Measurements from ENCODE around the gene PPARGC1A. TPM values are rescaled to one million over a fixed set of nuclear protein-coding genes. Genes with fewer than 3 reads are reported as not detected.
A peak's percentile ranks its signal among the peaks of the same experiment; 100 is the strongest.

PPARGC1A gene
- total and polyA plus RNA-seq, 2 of the 13 experiments (the other 11 are each of a cell fraction or from before 2014, with no cell fraction given): 20.7 to 37.3 TPM

DNA sequence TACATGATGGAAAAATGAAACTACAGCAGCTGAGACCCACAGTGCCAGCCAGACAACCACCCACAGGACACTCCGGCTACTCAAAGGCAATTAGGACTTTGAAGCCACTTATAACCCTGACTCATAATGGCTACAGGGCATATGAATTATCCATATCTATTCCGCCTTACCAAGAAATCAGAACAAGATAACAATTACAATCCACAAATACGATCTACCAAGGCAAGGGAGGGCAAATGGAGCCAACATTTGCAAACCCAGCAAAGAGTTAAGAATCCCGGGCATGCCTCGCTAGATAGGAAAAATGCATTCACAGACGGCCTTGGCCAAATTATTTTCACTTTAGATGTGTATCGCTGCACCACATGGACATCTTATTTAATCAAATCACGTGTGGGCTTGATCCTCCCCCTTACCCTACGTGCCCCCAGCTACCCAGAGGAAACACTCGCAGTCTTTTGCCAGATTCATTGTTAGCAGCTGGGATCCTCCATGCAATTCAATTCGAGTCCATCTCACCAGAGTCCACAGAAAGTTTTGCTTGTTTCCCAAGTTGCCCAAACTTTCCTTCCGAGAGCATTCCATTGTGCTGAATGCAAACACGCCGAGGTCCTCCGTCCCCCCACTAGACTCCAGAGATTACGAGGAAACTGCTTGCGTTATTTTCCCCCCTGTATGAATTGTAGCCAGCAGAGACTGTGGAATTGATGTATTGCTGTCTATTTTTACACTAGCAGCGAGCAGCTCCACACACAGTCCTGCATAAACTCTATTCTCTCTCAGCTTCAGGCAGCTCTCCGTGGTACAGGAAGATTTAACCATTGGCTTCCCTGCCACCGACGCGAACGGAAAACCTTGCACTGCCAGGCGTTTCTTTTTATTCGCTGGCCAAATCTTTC, 1.2 kb downstream of the PPARGC1A start (continued):
- TF ChIP-seq, protein P1, sequence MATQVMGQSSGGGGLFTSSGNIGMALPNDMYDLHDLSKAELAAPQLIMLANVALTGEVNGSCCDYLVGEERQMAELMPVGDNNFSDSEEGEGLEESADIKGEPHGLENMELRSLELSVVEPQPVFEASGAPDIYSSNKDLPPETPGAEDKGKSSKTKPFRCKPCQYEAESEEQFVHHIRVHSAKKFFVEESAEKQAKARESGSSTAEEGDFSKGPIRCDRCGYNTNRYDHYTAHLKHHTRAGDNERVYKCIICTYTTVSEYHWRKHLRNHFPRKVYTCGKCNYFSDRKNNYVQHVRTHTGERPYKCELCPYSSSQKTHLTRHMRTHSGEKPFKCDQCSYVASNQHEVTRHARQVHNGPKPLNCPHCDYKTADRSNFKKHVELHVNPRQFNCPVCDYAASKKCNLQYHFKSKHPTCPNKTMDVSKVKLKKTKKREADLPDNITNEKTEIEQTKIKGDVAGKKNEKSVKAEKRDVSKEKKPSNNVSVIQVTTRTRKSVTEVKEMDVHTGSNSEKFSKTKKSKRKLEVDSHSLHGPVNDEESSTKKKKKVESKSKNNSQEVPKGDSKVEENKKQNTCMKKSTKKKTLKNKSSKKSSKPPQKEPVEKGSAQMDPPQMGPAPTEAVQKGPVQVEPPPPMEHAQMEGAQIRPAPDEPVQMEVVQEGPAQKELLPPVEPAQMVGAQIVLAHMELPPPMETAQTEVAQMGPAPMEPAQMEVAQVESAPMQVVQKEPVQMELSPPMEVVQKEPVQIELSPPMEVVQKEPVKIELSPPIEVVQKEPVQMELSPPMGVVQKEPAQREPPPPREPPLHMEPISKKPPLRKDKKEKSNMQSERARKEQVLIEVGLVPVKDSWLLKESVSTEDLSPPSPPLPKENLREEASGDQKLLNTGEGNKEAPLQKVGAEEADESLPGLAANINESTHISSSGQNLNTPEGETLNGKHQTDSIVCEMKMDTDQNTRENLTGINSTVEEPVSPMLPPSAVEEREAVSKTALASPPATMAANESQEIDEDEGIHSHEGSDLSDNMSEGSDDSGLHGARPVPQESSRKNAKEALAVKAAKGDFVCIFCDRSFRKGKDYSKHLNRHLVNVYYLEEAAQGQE (IDR thresholded peaks at IDR 0.05; ENCODE audit: borderline replicate concordance in 1 of 2, low read depth in 1 of 2, low read length in 2 of 2): peak in 1 of 2 experiments; percentile 78; a peak in 2 of 4 replicates
- TF ChIP-seq HNRNPL (IDR thresholded peaks at IDR 0.05; ENCODE audit: low read depth, low read length) (no peak), DR1 (CRISPR knock-in tag; IDR thresholded peaks at IDR 0.05) (no peak), ZNF530 (CRISPR knock-in tag; IDR thresholded peaks at IDR 0.05; ENCODE audit: low read depth) (no peak), ZNF678 (CRISPR knock-in tag; IDR thresholded peaks at IDR 0.05) (no peak), HCFC1 (IDR thresholded peaks at IDR 0.05; ENCODE audit: low read depth, low read length) (no peak), BORCS8-MEF2B (CRISPR knock-in tag; IDR thresholded peaks at IDR 0.05) (0 out of 2 replicates have a peak, but pooled peaks have one; percentile 22), ZSCAN9 (CRISPR knock-in tag; IDR thresholded peaks at IDR 0.05; ENCODE audit: borderline replicate concordance) (no peak), SIN3A (IDR thresholded peaks at IDR 0.05; ENCODE audit: borderline replicate concordance, low read depth, low read length) (peak; percentile 27; the same call in 1 of the 2 replicates), POLR2A (IDR thresholded peaks at IDR 0.05; ENCODE audit: insufficient read depth in 1 of 2, low read depth in 2 of 2, low read length in 2 of 2) (no peak), TMF1 (CRISPR knock-in tag; IDR thresholded peaks at IDR 0.05; ENCODE audit: low read depth) (no peak), KAT8 (CRISPR knock-in tag; IDR thresholded peaks at IDR 0.05) (no peak)
- TF ChIP-seq, protein P2, sequence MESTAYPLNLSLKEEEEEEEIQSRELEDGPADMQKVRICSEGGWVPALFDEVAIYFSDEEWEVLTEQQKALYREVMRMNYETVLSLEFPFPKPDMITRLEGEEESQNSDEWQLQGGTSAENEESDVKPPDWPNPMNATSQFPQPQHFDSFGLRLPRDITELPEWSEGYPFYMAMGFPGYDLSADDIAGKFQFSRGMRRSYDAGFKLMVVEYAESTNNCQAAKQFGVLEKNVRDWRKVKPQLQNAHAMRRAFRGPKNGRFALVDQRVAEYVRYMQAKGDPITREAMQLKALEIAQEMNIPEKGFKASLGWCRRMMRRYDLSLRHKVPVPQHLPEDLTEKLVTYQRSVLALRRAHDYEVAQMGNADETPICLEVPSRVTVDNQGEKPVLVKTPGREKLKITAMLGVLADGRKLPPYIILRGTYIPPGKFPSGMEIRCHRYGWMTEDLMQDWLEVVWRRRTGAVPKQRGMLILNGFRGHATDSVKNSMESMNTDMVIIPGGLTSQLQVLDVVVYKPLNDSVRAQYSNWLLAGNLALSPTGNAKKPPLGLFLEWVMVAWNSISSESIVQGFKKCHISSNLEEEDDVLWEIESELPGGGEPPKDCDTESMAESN (CRISPR knock-in tag; conservative IDR thresholded peaks at IDR 0.05): 0 out of 2 replicates have a peak, but pooled peaks have one; percentile 34
- TF ChIP-seq, protein P3, sequence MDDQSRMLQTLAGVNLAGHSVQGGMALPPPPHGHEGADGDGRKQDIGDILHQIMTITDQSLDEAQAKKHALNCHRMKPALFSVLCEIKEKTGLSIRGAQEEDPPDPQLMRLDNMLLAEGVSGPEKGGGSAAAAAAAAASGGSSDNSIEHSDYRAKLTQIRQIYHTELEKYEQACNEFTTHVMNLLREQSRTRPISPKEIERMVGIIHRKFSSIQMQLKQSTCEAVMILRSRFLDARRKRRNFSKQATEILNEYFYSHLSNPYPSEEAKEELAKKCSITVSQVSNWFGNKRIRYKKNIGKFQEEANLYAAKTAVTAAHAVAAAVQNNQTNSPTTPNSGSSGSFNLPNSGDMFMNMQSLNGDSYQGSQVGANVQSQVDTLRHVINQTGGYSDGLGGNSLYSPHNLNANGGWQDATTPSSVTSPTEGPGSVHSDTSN (CRISPR knock-in tag; IDR thresholded peaks at IDR 0.05; ENCODE audit: borderline replicate concordance): no peak
- TF ChIP-seq, protein P4, sequence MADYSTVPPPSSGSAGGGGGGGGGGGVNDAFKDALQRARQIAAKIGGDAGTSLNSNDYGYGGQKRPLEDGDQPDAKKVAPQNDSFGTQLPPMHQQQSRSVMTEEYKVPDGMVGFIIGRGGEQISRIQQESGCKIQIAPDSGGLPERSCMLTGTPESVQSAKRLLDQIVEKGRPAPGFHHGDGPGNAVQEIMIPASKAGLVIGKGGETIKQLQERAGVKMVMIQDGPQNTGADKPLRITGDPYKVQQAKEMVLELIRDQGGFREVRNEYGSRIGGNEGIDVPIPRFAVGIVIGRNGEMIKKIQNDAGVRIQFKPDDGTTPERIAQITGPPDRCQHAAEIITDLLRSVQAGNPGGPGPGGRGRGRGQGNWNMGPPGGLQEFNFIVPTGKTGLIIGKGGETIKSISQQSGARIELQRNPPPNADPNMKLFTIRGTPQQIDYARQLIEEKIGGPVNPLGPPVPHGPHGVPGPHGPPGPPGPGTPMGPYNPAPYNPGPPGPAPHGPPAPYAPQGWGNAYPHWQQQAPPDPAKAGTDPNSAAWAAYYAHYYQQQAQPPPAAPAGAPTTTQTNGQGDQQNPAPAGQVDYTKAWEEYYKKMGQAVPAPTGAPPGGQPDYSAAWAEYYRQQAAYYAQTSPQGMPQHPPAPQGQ (CRISPR knock-in tag; IDR thresholded peaks at IDR 0.05; ENCODE audit: borderline replicate concordance): no peak
- TF ChIP-seq, protein P5, sequence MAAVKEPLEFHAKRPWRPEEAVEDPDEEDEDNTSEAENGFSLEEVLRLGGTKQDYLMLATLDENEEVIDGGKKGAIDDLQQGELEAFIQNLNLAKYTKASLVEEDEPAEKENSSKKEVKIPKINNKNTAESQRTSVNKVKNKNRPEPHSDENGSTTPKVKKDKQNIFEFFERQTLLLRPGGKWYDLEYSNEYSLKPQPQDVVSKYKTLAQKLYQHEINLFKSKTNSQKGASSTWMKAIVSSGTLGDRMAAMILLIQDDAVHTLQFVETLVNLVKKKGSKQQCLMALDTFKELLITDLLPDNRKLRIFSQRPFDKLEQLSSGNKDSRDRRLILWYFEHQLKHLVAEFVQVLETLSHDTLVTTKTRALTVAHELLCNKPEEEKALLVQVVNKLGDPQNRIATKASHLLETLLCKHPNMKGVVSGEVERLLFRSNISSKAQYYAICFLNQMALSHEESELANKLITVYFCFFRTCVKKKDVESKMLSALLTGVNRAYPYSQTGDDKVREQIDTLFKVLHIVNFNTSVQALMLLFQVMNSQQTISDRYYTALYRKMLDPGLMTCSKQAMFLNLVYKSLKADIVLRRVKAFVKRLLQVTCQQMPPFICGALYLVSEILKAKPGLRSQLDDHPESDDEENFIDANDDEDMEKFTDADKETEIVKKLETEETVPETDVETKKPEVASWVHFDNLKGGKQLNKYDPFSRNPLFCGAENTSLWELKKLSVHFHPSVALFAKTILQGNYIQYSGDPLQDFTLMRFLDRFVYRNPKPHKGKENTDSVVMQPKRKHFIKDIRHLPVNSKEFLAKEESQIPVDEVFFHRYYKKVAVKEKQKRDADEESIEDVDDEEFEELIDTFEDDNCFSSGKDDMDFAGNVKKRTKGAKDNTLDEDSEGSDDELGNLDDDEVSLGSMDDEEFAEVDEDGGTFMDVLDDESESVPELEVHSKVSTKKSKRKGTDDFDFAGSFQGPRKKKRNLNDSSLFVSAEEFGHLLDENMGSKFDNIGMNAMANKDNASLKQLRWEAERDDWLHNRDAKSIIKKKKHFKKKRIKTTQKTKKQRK (IDR thresholded peaks at IDR 0.05; ENCODE audit: low read length): no peak

All from HepG2 (cell line).